GM18520 (cell line): ENCODE results near the gene MYCBPAP.

ENCODE experiments used
- ATAC-seq: cut with Tn5 transposase; IDR thresholded peaks from one replicate; pipeline ENCODE4 v1.9.1; 2021; ENCODE audit not compliant: unreplicated experiment

Gene MYCBPAP

GRCh38 chr17:50569592-50569991 is 61.4 kb downstream of the MYCBPAP start:
- no peak for ATAC-seq

GRCh38 chr17:50570032-50570431 is 61.8 kb downstream of the MYCBPAP start:
- ATAC-seq, result no peak

- no peak for ATAC-seq
Measured at GRCh38 chr17:50570528-50570927, 62.3 kb downstream of the MYCBPAP start.

- ATAC-seq, result no peak
Measured at GRCh38 chr17:50571681-50572080, 63.4 kb downstream of the MYCBPAP start.

- ATAC-seq, result no peak
Measured at GRCh38 chr17:50572541-50572940, 64.3 kb downstream of the MYCBPAP start.

- ATAC-seq, result no peak
Measured at GRCh38 chr17:50573866-50574611, 65.8 kb downstream of the MYCBPAP start.

GRCh38 chr17:50575581-50576210 is 67.5 kb downstream of the MYCBPAP start:
- no peak for ATAC-seq

GRCh38 chr17:50576864-50577263 is 68.6 kb downstream of the MYCBPAP start:
- ATAC-seq, result no peak

- no peak for ATAC-seq
Measured at GRCh38 chr17:50577451-50577954, 69.3 kb downstream of the MYCBPAP start.

- ATAC-seq, result no peak
Measured at GRCh38 chr17:50578173-50578572, 69.9 kb downstream of the MYCBPAP start.

- ATAC-seq, result no peak
Measured at GRCh38 chr17:50579399-50579798, 71.2 kb downstream of the MYCBPAP start.

- no peak for ATAC-seq
Measured at GRCh38 chr17:50580646-50581045, 72.4 kb downstream of the MYCBPAP start.
